SK-N-SH treated with all-trans-retinoic acid at 6 μM for 48 hours (cell line): Measurements from ENCODE around the gene SRSF8.

Experiments
- CREB5 ChIP-seq: fragments of 250-450 bp; sonication (Bioruptor Pico); IDR thresholded peaks from 2 replicates; pipeline ENCODE4 v1.5.1; 2020; ENCODE audit warnings: low read depth, mild to moderate bottlenecking, moderate library complexity
- OSR1 ChIP-seq: fragments of 250-450 bp; sonication (Bioruptor Pico); IDR thresholded peaks from 2 replicates; pipeline ENCODE4 v1.8.0; 2022; ENCODE audit warnings: moderate library complexity, mild to moderate bottlenecking, inconsistent platforms
- PATZ1 ChIP-seq: fragments of 250-450 bp; sonication (Bioruptor Pico); IDR thresholded peaks from 2 replicates; pipeline ENCODE4 v1.8.0; 2020; ENCODE audit warnings: mild to moderate bottlenecking, moderate library complexity, borderline replicate concordance
- RARB ChIP-seq: fragments of 250-450 bp; sonication (Bioruptor Pico); IDR thresholded peaks from 2 replicates; pipeline ENCODE4 v1.8.0; 2021; ENCODE audit warnings: mild to moderate bottlenecking, moderate library complexity
- ZFP3 ChIP-seq: fragments of 250-450 bp; sonication (Bioruptor Pico); IDR thresholded peaks from 2 replicates; pipeline ENCODE4 v1.5.0; 2020; ENCODE audit warnings: mild to moderate bottlenecking, moderate library complexity
- ZNF565 ChIP-seq: fragments of 450-650 bp; formaldehyde crosslinking; conservative IDR thresholded peaks from 2 replicates; pipeline ENCODE4 v1.5.0; 2020; ENCODE audit warnings: low read depth, mild to moderate bottlenecking, moderate library complexity

GRCh38 chr11:95111923-95112540 lies 45.3 kb downstream of the SRSF8 start:
- TF ChIP-seq ZFP3 (CRISPR knock-in tag) (no peak), PATZ1 (CRISPR knock-in tag) (no peak), CREB5 (CRISPR knock-in tag) (no peak), OSR1 (CRISPR knock-in tag) (no peak), RARB (CRISPR knock-in tag) (no peak), ZNF565 (CRISPR knock-in tag) (no peak)
